ENCODE data around the gene PRKCE.

The PRKCE gene

DNA sequence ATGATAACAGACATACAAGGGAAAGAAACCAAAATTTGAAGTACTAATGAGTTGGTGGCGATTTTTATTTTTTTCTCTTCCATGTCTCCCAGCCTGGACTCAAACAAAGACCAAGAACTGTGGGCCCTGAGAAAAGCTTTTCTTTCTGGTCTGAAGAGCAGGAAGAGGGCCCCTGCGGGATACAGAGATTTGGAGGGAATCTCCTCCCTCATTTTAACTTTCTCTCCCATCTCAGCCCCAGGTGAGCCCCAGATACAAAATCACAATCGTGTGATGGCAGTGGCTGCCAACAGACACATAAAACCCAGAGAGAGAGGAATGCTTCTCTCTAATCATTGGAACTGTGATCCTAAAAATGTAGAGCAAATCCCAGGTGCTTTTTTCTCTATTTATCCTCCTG, 19.5 kb upstream of the PRKCE start:
- DNase-seq (ENCODE audit: low spot score): no peak

DNA sequence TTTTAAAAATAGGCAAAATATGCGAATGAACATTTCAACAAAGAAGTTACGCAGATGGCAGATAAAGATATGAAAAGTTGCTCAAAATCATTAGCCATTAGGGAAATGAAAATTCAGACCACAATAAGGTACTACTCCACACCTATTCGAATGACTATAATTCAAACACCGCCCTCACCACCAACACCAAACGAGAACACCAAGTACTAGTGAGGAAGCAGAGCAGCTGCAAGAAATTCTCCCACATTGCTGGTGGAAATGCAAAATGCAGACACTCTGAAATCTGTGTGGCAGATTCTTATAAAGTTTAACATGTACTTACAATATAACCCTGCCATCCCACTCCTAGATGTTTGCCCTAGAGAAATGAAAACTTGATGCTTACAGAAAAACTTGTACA, 17.3 kb upstream of the PRKCE start:
- DNase-seq (ENCODE audit: low spot score): no peak

DNA sequence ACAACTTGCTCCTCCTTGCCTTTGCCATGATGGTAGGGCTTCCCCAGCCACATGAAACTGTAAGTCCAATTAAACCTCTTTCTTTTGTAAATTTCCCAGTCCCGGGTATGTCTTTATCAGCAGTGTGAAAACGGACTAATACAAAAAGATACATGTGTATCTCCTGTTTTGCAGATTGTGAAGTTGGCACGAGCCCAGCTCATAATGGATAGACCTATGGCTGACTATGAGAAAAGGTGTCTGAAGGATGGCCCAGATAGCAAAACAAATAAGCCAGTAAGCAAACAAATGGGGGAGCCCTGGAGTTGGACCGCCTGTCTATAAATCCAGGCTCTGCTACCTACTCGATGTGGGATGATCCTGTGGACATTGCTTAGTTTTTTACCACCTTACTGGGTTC, 15.5 kb upstream of the PRKCE start:
- no peak for DNase-seq (ENCODE audit: low spot score)

DNA sequence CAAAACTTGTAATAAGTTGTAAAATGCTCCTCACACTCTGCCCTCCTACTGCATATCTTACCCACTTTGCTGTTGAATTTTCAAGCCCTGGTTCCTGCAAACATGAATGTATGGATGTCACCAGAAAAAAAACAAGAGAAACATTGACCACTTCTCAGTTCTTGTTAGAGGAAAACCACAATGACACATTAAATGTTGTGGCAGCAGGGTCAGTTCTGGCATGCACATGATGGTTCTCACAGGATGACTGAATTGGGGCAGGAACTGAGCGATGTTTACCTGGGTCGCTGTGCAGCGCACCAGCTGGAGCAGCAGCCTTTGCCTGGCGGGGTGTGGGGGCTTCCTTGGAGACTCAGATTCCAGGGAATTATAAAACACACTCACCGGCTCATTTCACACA, 14.0 kb upstream of the PRKCE start:
- DNase-seq (ENCODE audit: low spot score): no peak

DNA sequence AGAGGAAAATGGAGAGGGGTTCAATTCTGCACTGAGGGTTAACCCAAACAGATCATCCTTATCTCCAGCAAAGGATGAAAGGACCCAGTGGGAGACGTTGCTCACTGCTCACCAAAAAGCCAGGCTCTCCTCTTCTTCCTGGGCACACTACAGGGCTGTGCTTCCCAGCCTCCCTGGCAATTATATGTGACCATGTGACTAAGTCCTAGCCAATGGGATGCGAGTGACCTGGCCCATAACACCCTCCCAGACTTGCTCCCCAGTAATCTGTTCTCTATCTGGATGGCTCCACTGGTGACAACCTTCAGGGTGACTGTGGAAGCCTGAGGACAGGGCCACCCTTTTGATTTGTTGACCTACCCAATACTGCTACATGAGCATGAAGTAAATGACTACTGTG, 10.9 kb upstream of the PRKCE start:
- no peak for DNase-seq (ENCODE audit: low spot score)

DNA sequence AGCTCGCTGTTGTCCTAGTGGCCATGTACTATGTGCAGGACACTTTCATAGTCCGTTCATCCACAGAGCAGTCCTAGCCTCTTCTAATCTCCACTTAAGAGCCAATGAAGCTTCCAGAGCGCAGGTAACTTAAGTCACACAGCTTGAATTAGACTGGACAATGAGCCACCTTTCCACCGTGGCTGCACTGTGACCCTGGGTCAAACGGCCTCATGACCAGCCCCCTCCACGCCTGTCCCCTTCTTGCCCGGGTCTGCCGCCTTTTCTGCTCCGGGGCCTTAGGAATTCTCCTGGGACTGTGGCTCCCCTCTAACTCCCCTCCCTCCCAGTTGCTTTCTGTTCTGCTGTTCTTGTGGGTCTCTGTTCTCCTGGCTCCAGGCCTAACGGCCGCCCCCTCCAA, 8.4 kb upstream of the PRKCE start:
- no peak for DNase-seq (ENCODE audit: low spot score)

DNA sequence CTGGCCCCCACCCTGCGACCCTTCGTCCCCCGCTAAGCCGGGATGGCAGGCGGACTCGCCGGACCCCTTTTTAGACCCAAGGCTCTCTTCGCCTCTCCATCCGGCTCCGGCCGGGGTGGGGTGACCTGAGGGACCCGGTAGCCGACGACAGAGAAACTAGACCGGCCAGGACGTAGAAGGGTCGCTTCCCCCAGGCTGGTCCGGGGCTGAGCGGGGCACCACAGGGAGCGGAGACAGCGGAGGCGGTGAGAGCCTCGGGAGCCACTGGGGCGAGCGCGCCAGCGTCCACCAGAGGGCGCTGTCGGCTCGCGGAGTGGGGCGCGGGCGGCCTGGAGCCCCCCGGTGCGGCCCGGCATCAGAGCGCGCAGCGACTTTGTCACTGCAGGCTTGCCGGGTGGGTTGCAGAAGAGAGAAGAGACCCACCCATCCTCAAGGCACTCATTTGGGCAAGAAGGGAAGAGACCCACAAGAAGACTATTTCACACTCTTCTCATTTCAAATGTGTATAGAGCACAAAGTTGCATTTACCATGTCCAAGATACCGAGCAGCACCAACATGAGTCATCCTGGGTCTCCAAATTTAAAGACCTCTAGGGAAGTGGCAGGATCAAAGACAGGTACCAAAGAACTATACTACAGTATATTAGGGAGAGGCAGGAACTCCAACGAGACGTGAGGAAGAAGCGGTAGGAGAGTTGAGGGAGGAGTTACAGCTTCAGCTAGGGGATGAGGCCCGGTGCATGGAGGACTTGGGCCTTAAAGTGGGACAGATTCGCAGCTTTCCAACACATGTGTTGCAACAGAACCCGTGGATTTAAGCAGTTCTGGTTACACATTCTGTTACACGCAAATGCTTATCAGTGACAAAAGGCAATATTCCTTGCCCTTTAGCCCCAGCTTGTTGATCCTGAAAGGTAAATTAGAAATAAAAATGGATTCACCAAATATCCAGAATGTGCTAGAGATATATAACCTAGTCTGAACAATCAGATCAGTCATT, 7.6 kb upstream of the PRKCE start:
- peak; percentile 52 for DNase-seq (ENCODE audit: low spot score)

DNA sequence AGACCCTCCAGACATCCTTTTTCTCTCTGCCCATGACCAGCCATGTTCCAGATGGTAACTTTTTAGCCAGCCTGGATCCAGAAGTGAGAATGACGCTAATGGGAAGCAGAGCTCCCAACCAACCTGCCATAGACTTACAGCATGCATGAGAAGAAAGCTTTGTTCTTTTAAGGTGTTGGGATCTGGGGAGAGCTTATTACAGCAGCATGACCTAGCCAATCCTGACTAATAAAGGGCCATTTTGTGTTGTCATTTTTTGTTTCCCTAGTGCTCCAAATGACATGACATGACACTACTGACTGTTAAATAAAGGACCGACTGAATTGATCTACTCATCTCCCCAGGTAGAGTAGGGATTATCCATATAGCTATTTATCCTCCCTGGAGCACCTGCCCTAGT, 5.2 kb upstream of the PRKCE start:
- no peak for DNase-seq (ENCODE audit: low spot score)

DNA sequence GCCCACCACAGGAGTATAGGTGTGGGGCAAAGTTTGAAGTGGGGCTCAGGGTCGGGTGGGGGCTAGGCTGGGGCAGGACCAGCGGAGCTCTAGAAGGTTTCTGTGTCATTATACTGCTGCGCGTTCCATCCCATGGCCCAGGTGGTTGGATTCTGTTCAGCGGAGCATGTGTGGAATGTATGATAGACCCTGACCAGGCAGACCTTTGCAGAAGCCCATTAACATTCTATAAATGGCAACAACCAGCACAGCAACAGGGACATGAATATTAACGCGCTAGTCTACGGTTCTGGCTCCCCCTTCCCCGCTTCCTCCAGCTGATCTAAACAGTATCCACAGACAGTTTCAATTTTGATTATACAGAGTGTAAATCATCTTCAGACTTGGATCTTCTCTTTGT, 4.1 kb upstream of the PRKCE start:
- DNase-seq (ENCODE audit: low spot score): no peak

DNA sequence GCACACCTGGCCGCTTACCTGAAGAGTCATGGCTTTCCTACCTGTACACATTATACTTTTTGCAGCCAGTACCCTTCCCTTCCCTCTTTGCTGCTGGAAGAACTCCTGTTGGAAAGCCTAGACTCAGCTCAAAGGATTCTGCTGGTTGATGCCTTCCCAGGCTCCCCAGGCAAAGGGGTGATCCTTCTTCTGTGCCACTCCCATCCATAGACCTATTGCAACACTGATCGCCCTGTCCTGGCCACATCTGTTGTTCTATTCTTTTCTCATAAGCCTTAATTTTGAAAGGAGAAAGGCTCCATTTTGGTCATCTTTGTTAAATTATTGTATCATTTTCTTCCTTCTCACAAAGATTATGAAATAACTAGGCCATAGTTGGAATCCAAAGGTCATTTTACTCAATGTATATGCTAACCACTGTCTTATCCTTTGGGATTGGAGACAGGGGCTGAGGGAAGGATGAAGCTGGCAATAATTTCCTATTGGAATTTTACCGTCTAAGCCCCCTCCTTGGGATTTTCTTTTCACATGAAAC, 3.4 kb upstream of the PRKCE start:
- DNase-seq (ENCODE audit: low spot score): no peak

DNA sequence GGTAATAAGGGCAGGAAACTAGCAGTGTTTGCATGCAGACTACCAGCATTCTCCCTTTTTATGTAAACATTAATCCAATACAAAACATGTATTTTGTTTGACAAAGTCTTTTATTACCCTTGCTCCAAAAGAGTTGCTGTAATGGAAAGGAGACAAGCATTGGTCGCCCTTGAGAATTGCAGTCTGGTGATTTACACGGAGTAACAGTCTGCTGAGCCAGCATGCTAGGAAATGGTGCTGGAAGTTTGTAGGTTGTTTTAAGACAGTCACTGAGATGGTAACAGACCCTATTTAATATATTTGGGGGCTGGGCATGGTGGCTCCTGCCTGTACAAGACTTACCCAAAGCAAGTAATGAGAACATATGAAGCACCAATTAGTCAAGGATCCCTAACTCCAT, 2.8 kb upstream of the PRKCE start:
- DNase-seq (ENCODE audit: low spot score): no peak

DNA sequence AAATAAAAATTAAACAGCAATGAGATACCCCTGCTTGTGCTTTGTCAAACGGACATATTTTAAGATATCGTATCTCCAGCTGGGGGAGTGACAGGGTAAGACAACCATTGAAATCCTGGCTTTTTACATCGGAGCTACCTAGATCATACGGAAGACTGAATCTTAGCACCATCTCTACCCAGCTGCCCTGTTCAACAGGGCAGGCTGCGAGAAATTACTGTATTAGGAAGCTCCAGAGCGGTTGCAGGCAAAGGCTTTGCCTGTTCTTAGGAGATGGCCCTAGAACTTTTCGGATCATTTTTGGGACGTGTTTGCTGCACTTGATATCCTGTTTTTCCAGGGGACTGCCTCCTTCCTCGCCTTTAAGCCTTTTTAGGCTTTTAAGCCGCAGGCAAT, 2.0 kb upstream of the PRKCE start:
- peak; percentile 64 for DNase-seq (ENCODE audit: low spot score)

DNA sequence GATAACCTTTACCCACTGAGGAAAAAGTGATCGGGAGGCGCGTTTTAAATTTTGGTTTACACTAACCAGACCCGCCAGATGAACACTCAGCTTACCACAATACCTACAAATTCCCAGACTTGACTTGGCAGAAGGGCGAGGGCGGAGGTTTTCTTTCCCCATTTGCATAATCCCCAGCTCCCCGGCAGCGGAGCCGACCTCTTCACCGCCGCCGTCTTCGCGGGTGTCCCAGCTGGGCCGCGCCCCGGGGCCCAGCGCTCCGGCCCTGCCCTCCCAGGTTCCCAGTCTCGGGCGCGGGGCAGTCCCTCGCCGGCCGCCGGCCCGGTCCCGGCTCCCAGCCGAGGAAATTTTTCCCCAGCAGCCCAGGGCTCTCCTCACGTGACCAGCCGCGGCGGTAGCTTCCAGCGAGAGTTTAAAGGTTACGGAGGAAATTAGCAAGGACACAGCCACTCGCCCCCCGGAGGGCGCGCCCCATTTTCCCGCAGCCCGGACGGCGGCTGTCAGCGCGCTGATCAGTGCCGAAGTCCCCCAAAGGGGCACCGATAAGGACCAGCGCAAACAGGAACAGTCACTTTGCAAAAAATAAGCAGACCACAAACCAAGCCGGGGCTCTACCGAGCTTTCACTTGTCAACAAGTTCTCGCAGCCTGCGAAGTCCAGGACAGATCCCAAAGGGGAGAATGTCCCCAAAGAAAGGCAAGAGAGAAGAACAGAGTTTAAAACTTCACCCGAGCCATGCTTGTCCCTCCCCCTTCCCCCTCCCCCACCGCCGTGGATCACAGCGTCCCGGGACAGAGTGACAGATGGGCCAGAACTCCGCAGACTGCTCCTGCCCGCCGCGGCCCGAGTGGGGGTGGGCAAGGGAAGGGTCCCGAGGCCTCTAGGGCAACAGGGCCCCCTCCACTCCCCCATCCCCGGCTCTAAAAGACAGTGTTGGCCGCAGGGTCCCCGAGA, 1.3 kb upstream of the PRKCE start:
- DNase-seq (ENCODE audit: low spot score): peak; percentile 56

DNA sequence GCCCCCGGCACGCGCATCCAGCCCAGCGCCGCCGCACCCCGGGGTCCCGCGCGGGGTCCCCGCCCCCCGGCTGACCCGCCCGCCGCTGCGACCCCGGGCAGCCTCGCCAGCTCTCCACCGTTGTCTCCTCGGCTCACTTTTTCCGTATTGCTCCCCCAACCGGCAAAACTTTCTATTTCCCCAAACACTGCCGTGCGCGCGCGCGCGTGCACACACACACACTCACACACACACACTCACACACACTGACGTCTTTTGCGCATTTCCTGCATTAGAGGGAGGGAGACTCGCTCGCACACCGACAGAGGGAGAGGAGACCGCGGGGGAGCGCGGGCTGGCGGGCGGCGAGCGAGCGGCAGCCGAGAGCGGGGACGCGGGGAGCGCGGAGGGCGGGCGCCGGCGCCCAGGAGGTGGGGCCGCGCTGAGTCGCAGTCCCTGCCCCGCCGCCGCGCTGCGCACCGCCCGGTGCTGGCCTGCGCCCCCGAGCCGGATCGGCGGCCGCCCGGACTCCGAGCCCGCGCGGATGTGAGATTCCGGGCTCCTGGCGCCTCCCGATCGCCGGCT, 542 bp upstream of the PRKCE start:
- peak; percentile 92 for DNase-seq (ENCODE audit: low spot score)

DNA sequence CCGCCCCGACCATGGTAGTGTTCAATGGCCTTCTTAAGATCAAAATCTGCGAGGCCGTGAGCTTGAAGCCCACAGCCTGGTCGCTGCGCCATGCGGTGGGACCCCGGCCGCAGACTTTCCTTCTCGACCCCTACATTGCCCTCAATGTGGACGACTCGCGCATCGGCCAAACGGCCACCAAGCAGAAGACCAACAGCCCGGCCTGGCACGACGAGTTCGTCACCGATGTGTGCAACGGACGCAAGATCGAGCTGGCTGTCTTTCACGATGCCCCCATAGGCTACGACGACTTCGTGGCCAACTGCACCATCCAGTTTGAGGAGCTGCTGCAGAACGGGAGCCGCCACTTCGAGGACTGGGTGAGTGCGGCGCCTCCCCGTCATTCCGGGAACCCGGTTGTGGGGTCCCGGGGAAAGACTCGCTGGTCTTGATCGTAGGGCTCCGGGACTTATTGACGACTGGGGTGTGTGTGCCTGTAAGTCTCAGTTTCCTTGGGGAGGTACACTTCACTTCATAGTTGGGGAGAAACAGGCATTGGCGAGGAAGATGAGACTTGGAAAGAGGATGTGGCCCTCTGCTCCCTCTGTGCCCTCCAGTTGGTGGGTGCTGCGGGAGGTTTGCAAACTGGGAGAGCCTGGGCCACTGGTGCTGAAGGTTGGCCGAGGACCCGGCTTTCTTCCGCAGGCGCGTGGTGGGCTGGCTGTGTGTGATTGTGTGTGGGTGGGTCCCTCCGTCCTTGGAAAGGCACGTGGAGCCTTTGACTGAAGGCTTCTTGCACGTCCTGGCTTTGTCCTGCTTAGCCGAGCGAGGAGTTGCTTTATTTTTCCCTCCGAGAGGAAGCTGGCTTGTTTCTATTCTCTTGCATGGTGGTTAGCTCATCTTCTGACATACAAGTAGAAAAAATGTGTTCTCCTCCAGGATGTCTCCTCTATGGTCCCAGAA, 886 bp downstream of the PRKCE start:
- peak; percentile 55 for DNase-seq (ENCODE audit: low spot score)

DNA sequence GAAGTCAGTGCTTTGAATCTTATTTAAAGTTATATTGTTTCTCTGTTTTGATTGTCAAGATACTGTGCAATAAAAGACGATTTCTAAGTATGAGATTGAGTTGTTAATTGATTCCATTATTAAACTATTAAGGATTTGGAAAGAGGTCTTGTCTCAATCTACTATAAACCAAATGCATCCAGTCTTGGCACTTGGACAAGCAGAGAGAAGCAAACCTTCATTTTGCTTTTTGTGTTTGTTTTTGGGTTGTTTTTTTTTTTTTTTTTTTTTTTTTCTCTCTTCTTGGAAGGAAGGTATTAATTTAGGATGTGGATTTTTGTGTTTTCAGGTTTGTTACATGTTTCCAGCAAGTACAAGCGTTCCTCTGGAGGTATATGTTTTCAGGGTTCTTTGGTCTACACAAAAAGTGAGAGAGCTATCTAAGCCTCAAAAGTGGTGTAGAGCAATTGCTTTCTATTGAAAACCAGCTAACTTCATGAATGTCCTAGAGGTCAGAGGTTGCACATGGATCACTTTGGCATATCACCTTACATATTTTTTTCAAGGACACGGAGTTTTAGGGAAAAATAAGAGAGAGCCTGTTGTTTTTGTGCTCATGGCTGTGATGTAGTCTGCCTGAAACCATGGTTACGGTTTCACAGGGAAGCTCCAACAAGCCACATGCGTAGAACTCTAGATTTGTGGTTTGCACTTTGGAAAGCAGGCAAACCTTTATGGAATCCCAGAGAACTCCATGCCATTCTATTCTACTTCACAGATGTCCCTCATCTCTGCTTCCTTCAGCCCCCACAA, 1.8 kb downstream of the PRKCE start:
- peak; percentile 31 for DNase-seq (ENCODE audit: low spot score)

DNA sequence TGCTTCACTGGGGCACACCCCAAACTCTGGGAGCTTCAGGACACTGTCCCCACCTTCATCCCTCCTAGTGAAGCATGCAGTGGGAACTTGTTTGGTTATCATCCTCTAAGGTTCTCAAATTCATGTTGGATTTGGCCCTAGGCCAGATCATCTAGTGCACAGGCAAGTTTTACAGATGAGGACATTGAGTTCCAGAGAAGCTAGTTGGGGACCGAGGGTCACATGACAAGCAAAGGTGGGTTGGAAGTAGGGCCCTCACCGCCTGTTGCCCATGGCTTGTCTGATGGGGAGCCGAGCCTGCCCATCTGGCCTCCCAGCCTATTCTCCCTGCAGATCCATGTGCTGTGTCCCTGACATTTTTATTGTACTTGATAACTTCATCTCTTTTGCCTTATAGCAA, 2.8 kb downstream of the PRKCE start:
- DNase-seq (ENCODE audit: low spot score): no peak

DNA sequence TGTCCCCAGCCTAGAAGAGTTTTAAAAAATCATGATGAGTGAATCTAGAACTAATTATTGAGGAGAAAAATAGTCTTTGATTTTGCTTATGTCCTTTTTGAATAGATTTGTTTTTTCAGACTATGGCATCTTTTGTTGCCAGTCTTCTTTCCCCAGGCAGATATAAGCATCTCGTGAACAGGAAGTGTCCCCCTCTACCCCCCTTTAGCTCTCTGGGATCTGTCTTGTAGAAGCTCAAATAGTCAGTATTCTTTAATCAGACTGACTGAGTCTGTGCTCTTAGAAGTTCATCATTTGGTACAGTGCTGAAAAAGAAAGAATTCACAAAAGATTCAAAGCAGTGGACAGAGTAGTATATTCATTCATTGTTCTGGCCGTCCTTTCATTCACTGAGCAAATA, 10.4 kb downstream of the PRKCE start:
- DNase-seq (ENCODE audit: low spot score): no peak

DNA sequence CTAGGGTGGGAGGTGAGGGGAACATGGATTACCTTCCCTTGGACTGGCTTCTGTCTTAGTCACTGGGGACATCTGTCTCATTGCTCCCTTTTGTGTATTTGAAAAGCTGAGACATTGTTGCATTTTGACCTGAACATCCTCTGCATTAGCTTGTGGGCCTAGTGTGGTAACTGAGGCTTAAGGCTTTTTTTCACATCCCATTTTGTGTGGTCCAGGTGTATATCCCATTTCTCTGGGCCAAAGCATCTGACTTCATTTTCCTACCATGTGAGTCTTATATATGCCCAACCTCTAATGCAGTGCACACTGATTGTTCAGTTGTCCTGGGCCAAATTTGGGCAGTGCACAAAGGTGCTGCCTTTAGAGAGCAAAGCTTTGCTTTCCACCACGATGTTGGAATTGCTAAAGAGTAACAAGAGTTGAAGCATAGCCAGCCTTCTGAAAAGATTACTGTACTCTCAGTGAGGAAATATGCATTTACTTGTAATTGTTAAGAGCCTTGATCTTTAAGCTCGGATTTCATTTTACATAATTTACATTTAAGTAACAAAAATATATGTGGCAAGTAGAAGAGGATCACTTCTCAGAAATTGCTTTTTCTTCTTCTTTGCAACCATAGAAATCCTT, 13.3 kb downstream of the PRKCE start:
- DNase-seq (ENCODE audit: low spot score): no peak

DNA sequence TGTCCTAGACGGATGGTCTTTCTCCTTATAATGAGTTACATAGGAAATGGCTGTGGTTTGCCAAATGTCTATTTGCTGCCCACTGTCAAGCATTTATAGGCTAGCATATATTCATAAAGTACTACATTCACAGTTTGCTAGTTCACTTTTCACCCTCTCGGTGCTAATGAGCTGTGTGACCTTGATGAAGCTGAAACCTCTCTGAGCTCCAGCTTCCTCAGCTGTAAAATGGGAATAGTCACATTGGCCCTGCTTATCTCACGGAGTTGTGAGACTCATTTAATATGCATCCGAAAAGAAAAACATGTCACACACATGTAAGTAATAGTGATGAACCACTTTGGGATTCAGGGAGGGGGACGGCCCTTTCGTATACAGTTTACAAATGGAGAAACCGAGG, 17.0 kb downstream of the PRKCE start:
- no peak for DNase-seq (ENCODE audit: low spot score)
